Loucy (cell line): ENCODE results near the gene LMAN1L.

ENCODE experiments used
- H2AFZ ChIP-seq: fragments of 200-600 bp; sonication (generic); 2 replicates; pipeline ENCODE4 v1.6.0; 2016; ENCODE audit warnings: antibody characterized with exemption, mild to moderate bottlenecking, low read length, moderate library complexity
- H3F3A ChIP-seq: fragments of 200-600 bp; 2 replicates; pipeline ENCODE4 v1.6.0; 2016; ENCODE audit warnings: antibody characterized with exemption, low read depth, mild to moderate bottlenecking
- H3K27me3 ChIP-seq: fragments of 200-600 bp; sonication (generic); 2 replicates; pipeline ENCODE4 v1.6.1; 2014; ENCODE audit warnings: low read length, mild to moderate bottlenecking; ENCODE audit not compliant: insufficient read depth, poor library complexity, severe bottlenecking
- H3K36me3 ChIP-seq: fragments of 200-600 bp; sonication (generic); 2 replicates; pipeline ENCODE4 v1.6.1; 2016; ENCODE audit warnings: low read length; ENCODE audit not compliant: insufficient read depth
- H3K4me1 ChIP-seq: fragments of 200-600 bp; sonication (generic); 2 replicates; pipeline ENCODE4 v1.5.1; 2014; ENCODE audit warnings: low read length, mild to moderate bottlenecking; ENCODE audit not compliant: insufficient read depth, poor library complexity, severe bottlenecking
- H3K4me2 ChIP-seq: fragments of 200-600 bp; sonication (generic); 2 replicates; pipeline ENCODE4 v1.6.0; 2014; ENCODE audit warnings: antibody characterized with exemption, low read length, low read depth, mild to moderate bottlenecking; ENCODE audit not compliant: poor library complexity, severe bottlenecking
- H3K4me3 ChIP-seq: fragments of 200-600 bp; sonication (generic); 2 replicates; pipeline ENCODE4 v1.5.1; 2014; ENCODE audit warnings: low read length, mild to moderate bottlenecking, mixed read lengths; ENCODE audit not compliant: poor library complexity, severe bottlenecking
- H3K79me2 ChIP-seq: fragments of 200-600 bp; sonication (generic); 2 replicates; pipeline ENCODE4 v1.6.1; 2014; ENCODE audit warnings: low read length; ENCODE audit not compliant: insufficient read depth
- H3K9ac ChIP-seq: fragments of 200-600 bp; sonication (generic); 2 replicates; pipeline ENCODE4 v1.6.0; 2014; ENCODE audit warnings: mild to moderate bottlenecking, low read depth, low read length, moderate library complexity; ENCODE audit not compliant: poor library complexity, severe bottlenecking
- H3K9me2 ChIP-seq: fragments of 200-600 bp; sonication (generic); replicated peaks from 2 replicates; pipeline ENCODE4 v1.6.1; 2016; ENCODE audit warnings: low read depth, low read length, mixed read lengths
- H3K9me3 ChIP-seq: fragments of 200-600 bp; sonication (generic); 2 replicates; pipeline ENCODE4 v1.6.1; 2014; ENCODE audit warnings: mild to moderate bottlenecking, antibody characterized with exemption, low read length, low read depth; ENCODE audit not compliant: insufficient read depth
- H4K20me1 ChIP-seq: fragments of 200-600 bp; sonication (generic); 2 replicates; pipeline ENCODE4 v1.6.0; 2014; ENCODE audit warnings: antibody characterized with exemption, low read length, mild to moderate bottlenecking; ENCODE audit not compliant: insufficient read depth, poor library complexity, severe bottlenecking
- EZH2phosphoT487 ChIP-seq: fragments of 200-600 bp; IDR thresholded peaks from 2 replicates; pipeline ENCODE4 v1.6.1; 2018; ENCODE audit warnings: antibody characterized with exemption, mild to moderate bottlenecking, moderate library complexity, borderline replicate concordance
- TF ChIP-seq, protein P1 (sequence below): fragments of 200-600 bp; sonication (generic); conservative IDR thresholded peaks from 2 replicates; pipeline ENCODE4 v1.5.1; 2014; ENCODE audit warnings: mild to moderate bottlenecking, antibody characterized with exemption, low read length

The LMAN1L gene

GRCh38 chr15:74858369-74858740, 45.7 kb downstream of the LMAN1L start:
- Histone ChIP-seq H3K4me2 (no peak overlapping the region), H3K9ac (no peak overlapping the region), H3K4me1 (peaks cover 20% of the 10 kb centered on the region), H3K27me3 (no peaks in the 10 kb centered on the region), H3K9me2 (no peaks in the 10 kb centered on the region), H3K9me3 (no peaks in the 10 kb centered on the region), H3F3A (no peaks in the 10 kb centered on the region), H4K20me1 (peaks cover 7% of the 10 kb centered on the region), H3K79me2 (peaks cover 50% of the 10 kb centered on the region), H3K36me3 (peaks cover 10% of the 10 kb centered on the region; the same call in 1 of the 2 replicates), H2AFZ (no peak overlapping the region), H3K4me3 (no peak overlapping the region)
- TF ChIP-seq, protein P1, sequence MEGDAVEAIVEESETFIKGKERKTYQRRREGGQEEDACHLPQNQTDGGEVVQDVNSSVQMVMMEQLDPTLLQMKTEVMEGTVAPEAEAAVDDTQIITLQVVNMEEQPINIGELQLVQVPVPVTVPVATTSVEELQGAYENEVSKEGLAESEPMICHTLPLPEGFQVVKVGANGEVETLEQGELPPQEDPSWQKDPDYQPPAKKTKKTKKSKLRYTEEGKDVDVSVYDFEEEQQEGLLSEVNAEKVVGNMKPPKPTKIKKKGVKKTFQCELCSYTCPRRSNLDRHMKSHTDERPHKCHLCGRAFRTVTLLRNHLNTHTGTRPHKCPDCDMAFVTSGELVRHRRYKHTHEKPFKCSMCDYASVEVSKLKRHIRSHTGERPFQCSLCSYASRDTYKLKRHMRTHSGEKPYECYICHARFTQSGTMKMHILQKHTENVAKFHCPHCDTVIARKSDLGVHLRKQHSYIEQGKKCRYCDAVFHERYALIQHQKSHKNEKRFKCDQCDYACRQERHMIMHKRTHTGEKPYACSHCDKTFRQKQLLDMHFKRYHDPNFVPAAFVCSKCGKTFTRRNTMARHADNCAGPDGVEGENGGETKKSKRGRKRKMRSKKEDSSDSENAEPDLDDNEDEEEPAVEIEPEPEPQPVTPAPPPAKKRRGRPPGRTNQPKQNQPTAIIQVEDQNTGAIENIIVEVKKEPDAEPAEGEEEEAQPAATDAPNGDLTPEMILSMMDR: no peak
- no peak for TF ChIP-seq EZH2phosphoT487

GRCh38 chr15:74863239-74864056, 50.8 kb downstream of the LMAN1L start:
- TF ChIP-seq EZH2phosphoT487: no peak
- TF ChIP-seq, protein P1: no peak
- Histone ChIP-seq H3K9me2 (no peaks in the 10 kb centered on the region), H3K79me2 (peaks cover 73% of the 10 kb centered on the region), H3K9me3 (no peaks in the 10 kb centered on the region), H3K4me3 (no peak overlapping the region), H3F3A (peaks cover 4% of the 10 kb centered on the region; the same call in 1 of the 2 replicates), H3K9ac (peak overlapping the region; percentile 11), H3K4me1 (peaks cover 36% of the 10 kb centered on the region), H2AFZ (no peak overlapping the region), H3K36me3 (no peaks in the 10 kb centered on the region; the same call in 1 of the 2 replicates), H4K20me1 (peaks cover 23% of the 10 kb centered on the region), H3K4me2 (peak overlapping the region; percentile 40), H3K27me3 (no peaks in the 10 kb centered on the region)

DNA sequence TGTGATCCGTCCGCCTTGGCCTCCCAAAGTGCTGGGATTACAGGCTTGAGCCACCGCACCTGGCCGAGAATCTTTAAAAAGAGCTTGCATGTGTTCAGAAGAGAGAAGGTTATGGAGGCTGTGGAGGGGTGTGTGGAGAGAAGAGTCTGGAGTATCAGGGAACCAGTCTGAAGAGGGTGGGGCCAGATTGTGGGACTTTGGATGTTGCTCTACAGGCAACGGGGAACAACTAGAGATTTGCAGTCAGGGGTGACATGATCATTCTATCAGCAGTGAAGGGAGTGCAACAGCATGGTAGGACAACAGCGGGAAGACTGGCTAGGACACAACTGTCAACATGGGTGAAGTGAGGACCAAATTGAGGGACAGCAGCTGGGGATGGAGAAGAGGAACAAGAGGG, 51.7 kb downstream of the LMAN1L start:
- Histone ChIP-seq H3K4me1 (peaks cover 42% of the 10 kb centered on the region), H3K9me2 (no peaks in the 10 kb centered on the region), H3K9ac (no peak overlapping the region), H3K36me3 (no peaks in the 10 kb centered on the region; the same call in 1 of the 2 replicates), H3K27me3 (no peaks in the 10 kb centered on the region), H4K20me1 (peaks cover 24% of the 10 kb centered on the region), H3K4me2 (no peak overlapping the region), H3K79me2 (peaks cover 72% of the 10 kb centered on the region), H3K9me3 (no peaks in the 10 kb centered on the region), H2AFZ (no peak overlapping the region), H3F3A (peaks cover 8% of the 10 kb centered on the region; the same call in 1 of the 2 replicates), H3K4me3 (no peak overlapping the region)
- no peak for TF ChIP-seq EZH2phosphoT487
- TF ChIP-seq, protein P1: no peak
